Neural cell (in vitro differentiated cells): Measurements from ENCODE around the gene LRCH4.

ENCODE experiments used
- EP300 ChIP-seq: fragments of 450-650 bp; conservative IDR thresholded peaks from 2 replicates; pipeline ENCODE4 v1.6.1; 2014; ENCODE audit warnings: antibody characterized with exemption, mild to moderate bottlenecking, moderate library complexity; ENCODE audit not compliant: poor library complexity, severe bottlenecking
- EZH2 ChIP-seq: fragments of 200-600, 300-800 bp; shearing (Covaris generic), sonication (generic); IDR thresholded peaks from 2 replicates; pipeline ENCODE4 v1.6.1; 2014; ENCODE audit warnings: antibody characterized with exemption, low read length, borderline replicate concordance, mild to moderate bottlenecking; ENCODE audit not compliant: insufficient read depth, poor library complexity, severe bottlenecking
- MXI1 ChIP-seq: fragments of 450-650 bp; conservative IDR thresholded peaks from 2 replicates; pipeline ENCODE4 v1.6.1; 2014; ENCODE audit warnings: antibody characterized with exemption, mild to moderate bottlenecking; ENCODE audit not compliant: poor library complexity, severe bottlenecking
- POLR2AphosphoS5 ChIP-seq: IDR thresholded peaks from 2 replicates; pipeline ENCODE4 v1.6.1; 2012
- RAD21 ChIP-seq: fragments of 450-650 bp; conservative IDR thresholded peaks from 2 replicates; pipeline ENCODE4 v1.6.1; 2014; ENCODE audit warnings: antibody characterized with exemption, mild to moderate bottlenecking, moderate library complexity
- REST ChIP-seq: IDR thresholded peaks from 2 replicates; pipeline ENCODE4 v1.6.1; 2012; ENCODE audit warnings: borderline replicate concordance
- SMC3 ChIP-seq: fragments of 450-650 bp; conservative IDR thresholded peaks from 2 replicates; pipeline ENCODE4 v1.6.1; 2014; ENCODE audit warnings: antibody characterized with exemption, mild to moderate bottlenecking, moderate library complexity; ENCODE audit not compliant: poor library complexity
- TAF1 ChIP-seq: IDR thresholded peaks from 2 replicates; pipeline ENCODE4 v1.6.1; 2012; ENCODE audit warnings: low read depth
- TF ChIP-seq, protein P1 (sequence below): fragments of 450-650 bp; IDR thresholded peaks from 2 replicates; pipeline ENCODE4 v1.5.1; 2014; ENCODE audit warnings: antibody characterized with exemption, mild to moderate bottlenecking, moderate library complexity; ENCODE audit not compliant: poor library complexity, severe bottlenecking

GRCh38 chr7:100568896-100569844 lies 16.8 kb downstream of the LRCH4 start:
- TF ChIP-seq, protein P1, sequence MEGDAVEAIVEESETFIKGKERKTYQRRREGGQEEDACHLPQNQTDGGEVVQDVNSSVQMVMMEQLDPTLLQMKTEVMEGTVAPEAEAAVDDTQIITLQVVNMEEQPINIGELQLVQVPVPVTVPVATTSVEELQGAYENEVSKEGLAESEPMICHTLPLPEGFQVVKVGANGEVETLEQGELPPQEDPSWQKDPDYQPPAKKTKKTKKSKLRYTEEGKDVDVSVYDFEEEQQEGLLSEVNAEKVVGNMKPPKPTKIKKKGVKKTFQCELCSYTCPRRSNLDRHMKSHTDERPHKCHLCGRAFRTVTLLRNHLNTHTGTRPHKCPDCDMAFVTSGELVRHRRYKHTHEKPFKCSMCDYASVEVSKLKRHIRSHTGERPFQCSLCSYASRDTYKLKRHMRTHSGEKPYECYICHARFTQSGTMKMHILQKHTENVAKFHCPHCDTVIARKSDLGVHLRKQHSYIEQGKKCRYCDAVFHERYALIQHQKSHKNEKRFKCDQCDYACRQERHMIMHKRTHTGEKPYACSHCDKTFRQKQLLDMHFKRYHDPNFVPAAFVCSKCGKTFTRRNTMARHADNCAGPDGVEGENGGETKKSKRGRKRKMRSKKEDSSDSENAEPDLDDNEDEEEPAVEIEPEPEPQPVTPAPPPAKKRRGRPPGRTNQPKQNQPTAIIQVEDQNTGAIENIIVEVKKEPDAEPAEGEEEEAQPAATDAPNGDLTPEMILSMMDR = no peak
- TF ChIP-seq EP300 (no peak), POLR2AphosphoS5 (no peak), REST (no peak), RAD21 (no peak), EZH2 (no peak), TAF1 (no peak), SMC3 (no peak), MXI1 (no peak)
